ENCODE results near the gene ATF7. TPM values are rescaled to one million over a fixed set of nuclear protein-coding genes. Genes with fewer than 3 reads are reported as not detected.
"Not testable (repeated sequence)": the region's sequence is repeated elsewhere in the genome, so short reads cannot be mapped to it uniquely, and the experiment has no call there.

Gene ATF7
- total RNA-seq, 1 donor from 2014 or later: 31.5 TPM

- Mint-ChIP-seq H3K36me3 (ENCODE audit: low read depth) (peaks cover 5% of the 10 kb centered on the region), H3K9me3 (no peaks in the 10 kb centered on the region), H3K4me3 (no peak overlapping the region), H3K27me3 (no peaks in the 10 kb centered on the region), H3K27ac (no peak overlapping the region), H3K4me1 (peaks cover 40% of the 10 kb centered on the region)
- no peak for DNase-seq
- intact Hi-C loops (cut with micrococcal nuclease): no loop called here
Measured at GRCh38 chr12:53622724-53623123, 3.5 kb downstream of the ATF7 start.

DNA sequence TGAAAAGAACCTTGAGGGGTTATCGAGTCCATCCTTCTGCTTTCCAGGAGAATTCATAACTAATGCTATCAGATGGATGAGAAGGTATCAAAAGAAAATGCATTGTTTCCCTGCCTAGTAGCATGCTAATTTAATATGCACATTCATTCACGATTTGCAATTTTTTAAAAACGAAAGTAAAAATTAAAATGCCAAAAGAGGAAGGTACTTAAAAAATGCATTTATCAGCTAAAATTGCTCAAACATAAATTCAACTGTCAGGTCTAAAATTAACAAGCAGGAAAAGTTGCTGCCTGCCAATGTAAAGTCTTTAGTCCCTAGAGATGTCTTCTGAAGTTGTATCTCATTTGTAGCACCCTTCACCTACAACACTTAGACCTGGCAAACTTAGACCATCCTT is 7.9 kb downstream of the ATF7 start:
- Mint-ChIP-seq H3K4me1 (peaks cover 18% of the 10 kb centered on the region), H3K27me3 (no peaks in the 10 kb centered on the region), H3K9me3 (no peaks in the 10 kb centered on the region), H3K36me3 (ENCODE audit: low read depth) (peaks cover 10% of the 10 kb centered on the region), H3K4me3 (peak overlapping the region; percentile 82), H3K27ac (peak overlapping the region; percentile 62)
- no peak for DNase-seq
- intact Hi-C loops (cut with micrococcal nuclease): no loop called here

- no peak for DNase-seq
- H3K4me3 Mint-ChIP-seq: peak overlapping the region; percentile 82
- H3K27ac Mint-ChIP-seq: peak overlapping the region; percentile 62
- H3K36me3 Mint-ChIP-seq (ENCODE audit: low read depth): peaks cover 10% of the 10 kb centered on the region
- intact Hi-C loops (cut with micrococcal nuclease): no loop called here
- no peaks in the 10 kb centered on the region for H3K9me3 Mint-ChIP-seq
- H3K4me1 Mint-ChIP-seq: peaks cover 20% of the 10 kb centered on the region
- H3K27me3 Mint-ChIP-seq: no peaks in the 10 kb centered on the region
Measured at GRCh38 chr12:53617700-53618099, 8.5 kb downstream of the ATF7 start.

GRCh38 chr12:53616950-53617349 is 9.2 kb downstream of the ATF7 start:
- Mint-ChIP-seq H3K27ac (no peak overlapping the region), H3K4me1 (peaks cover 20% of the 10 kb centered on the region), H3K9me3 (no peaks in the 10 kb centered on the region), H3K27me3 (no peaks in the 10 kb centered on the region), H3K4me3 (no peak overlapping the region), H3K36me3 (ENCODE audit: low read depth) (peaks cover 10% of the 10 kb centered on the region)
- intact Hi-C loops (cut with micrococcal nuclease): no loop called here
- no peak for DNase-seq

DNA sequence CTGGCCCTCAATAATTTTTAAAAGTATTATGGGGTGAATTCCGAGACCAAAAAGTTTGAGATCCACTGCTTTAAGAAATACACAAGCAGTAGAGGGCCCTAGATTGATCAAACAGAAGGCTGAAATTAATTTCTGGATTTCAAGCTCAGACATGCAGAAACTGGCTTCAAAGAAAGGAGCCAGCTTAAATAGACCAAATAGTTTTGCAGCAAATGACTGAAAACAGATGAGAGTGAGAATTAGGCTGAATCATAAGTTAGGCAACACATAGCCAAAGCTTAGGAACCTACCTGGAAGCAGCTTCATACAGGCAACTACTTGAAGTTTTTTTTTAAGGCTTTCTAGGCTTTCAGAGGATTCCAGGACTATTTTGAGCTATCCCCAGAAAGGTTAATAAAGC is 12.4 kb downstream of the ATF7 start:
- H3K4me3 Mint-ChIP-seq: no peak overlapping the region
- no peaks in the 10 kb centered on the region for H3K9me3 Mint-ChIP-seq
- no peaks in the 10 kb centered on the region for H3K27me3 Mint-ChIP-seq
- DNase-seq: no peak
- intact Hi-C loops (cut with micrococcal nuclease): no loop called here
- peaks cover 16% of the 10 kb centered on the region for H3K4me1 Mint-ChIP-seq
- no peak overlapping the region for H3K27ac Mint-ChIP-seq
- H3K36me3 Mint-ChIP-seq (ENCODE audit: low read depth): peaks cover 9% of the 10 kb centered on the region

DNA sequence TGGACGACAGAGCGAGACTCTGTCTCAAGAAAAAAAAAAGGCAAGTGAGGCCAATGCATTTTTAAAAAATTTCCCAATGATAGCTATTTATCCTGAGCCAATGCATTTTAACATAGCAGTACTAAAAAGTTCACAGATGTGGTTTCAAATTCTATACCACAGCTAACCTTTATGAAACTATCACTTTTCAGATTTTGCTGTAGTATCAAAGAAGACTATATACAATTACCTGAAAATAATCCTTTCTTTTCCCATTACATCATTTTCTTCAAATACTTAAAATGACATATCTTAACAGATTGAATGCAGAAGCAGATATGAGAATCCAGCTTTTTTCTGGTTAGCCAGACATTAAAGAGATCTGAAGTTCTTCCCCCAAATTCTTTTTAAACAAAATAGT is 13.2 kb downstream of the ATF7 start:
- H3K4me1 Mint-ChIP-seq: peaks cover 7% of the 10 kb centered on the region
- no peak overlapping the region for H3K27ac Mint-ChIP-seq
- intact Hi-C loops (cut with micrococcal nuclease): no loop called here
- no peak overlapping the region for H3K4me3 Mint-ChIP-seq
- peaks cover 9% of the 10 kb centered on the region for H3K36me3 Mint-ChIP-seq (ENCODE audit: low read depth)
- no peaks in the 10 kb centered on the region for H3K9me3 Mint-ChIP-seq
- no peak for DNase-seq
- H3K27me3 Mint-ChIP-seq: no peaks in the 10 kb centered on the region

DNA sequence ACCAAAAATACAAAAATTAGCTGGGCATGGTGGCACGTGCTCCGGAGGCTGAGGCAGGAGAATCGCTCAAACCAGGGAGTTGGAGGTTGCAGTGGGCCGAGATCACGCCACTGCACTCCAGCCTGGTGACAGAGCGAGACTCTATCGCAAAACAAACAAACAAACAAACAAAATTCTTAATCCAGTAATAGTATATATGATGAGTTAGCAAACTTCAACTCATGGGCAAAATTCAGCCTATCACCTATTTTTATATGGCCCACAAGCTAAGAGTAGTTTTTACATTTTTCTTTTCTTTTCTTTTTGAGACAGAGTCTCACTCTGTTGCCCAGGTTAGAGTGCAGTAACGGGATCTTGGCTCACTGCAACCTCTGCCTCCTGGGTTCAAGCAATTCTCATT is 14.9 kb downstream of the ATF7 start:
- H3K27ac Mint-ChIP-seq: no peak overlapping the region
- H3K4me1 Mint-ChIP-seq: peaks cover 4% of the 10 kb centered on the region
- DNase-seq: no peak
- H3K9me3 Mint-ChIP-seq: no peaks in the 10 kb centered on the region
- intact Hi-C loops (cut with micrococcal nuclease): no loop called here
- H3K27me3 Mint-ChIP-seq: no peaks in the 10 kb centered on the region
- H3K4me3 Mint-ChIP-seq: no peak overlapping the region
- peaks cover 8% of the 10 kb centered on the region for H3K36me3 Mint-ChIP-seq (ENCODE audit: low read depth)

DNA sequence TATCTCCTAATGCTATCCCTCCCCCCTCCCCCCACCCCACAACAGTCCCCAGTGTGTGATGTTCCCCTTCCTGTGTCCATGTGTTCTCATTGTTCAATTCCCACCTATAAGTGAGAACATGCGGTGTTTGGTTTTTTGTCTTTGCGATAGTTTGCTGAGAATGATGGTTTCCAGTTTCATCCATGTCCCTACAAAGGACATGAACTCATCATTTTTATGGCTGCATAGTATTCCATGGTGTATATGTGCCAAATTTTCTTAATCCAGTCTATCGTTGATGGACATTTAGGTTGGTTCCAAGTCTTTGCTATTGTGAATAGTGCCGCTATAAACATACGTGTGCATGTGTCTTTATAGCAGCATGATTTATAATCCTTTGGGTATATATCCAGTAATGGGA is 19.5 kb downstream of the ATF7 start:
- H3K4me3 Mint-ChIP-seq; intact Hi-C loops (cut with micrococcal nuclease); H3K27ac Mint-ChIP-seq; H3K27me3 Mint-ChIP-seq; DNase-seq; H3K9me3 Mint-ChIP-seq: not testable (repeated sequence)
- peaks cover 12% of the 10 kb centered on the region for H3K4me1 Mint-ChIP-seq
- H3K36me3 Mint-ChIP-seq (ENCODE audit: low read depth): peaks cover 12% of the 10 kb centered on the region

- intact Hi-C loops (cut with micrococcal nuclease): no loop called here
Measured at GRCh38 chr12:53604581-53604980, 21.6 kb downstream of the ATF7 start.

GRCh38 chr12:53603804-53604203 is 22.4 kb downstream of the ATF7 start:
- H3K27me3 Mint-ChIP-seq: no peaks in the 10 kb centered on the region
- H3K9me3 Mint-ChIP-seq: no peaks in the 10 kb centered on the region
- intact Hi-C loops (cut with micrococcal nuclease): no loop called here
- no peak overlapping the region for H3K4me3 Mint-ChIP-seq
- H3K36me3 Mint-ChIP-seq (ENCODE audit: low read depth): peaks cover 18% of the 10 kb centered on the region
- H3K27ac Mint-ChIP-seq: no peak overlapping the region
- H3K4me1 Mint-ChIP-seq: peaks cover 12% of the 10 kb centered on the region
- no peak for DNase-seq

More at GRCh38 chr12:53604581-53604980, 21.6 kb downstream of the ATF7 start:
- H3K36me3 Mint-ChIP-seq (ENCODE audit: low read depth): peaks cover 17% of the 10 kb centered on the region
- H3K27ac Mint-ChIP-seq: no peak overlapping the region
- no peak overlapping the region for H3K4me3 Mint-ChIP-seq
- peaks cover 12% of the 10 kb centered on the region for H3K4me1 Mint-ChIP-seq
- no peaks in the 10 kb centered on the region for H3K27me3 Mint-ChIP-seq
- no peak for DNase-seq
- H3K9me3 Mint-ChIP-seq: no peaks in the 10 kb centered on the region

DNA sequence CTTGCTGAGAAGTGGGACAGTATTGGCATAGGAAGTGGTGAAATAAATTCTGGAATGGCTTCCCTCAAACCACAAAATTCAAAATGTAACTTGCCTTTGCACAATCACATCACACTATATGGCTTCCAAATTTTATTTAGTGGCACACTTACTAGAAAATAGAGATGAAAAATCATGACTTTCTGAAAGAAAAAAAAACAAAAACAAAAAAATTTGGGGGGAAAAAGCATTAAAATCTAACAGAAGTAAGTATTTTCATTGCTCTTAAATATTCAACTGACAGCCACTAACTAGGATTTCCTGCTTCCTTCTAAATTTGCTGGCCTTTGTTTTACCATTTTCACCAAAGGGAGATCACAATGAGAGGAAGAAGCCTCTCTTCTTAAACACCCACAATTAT is 23.0 kb downstream of the ATF7 start:
- Mint-ChIP-seq H3K9me3 (no peaks in the 10 kb centered on the region), H3K4me3 (no peak overlapping the region), H3K27me3 (no peaks in the 10 kb centered on the region), H3K36me3 (ENCODE audit: low read depth) (peaks cover 17% of the 10 kb centered on the region), H3K4me1 (peaks cover 12% of the 10 kb centered on the region), H3K27ac (no peak overlapping the region)
- no peak for DNase-seq
- intact Hi-C loops (cut with micrococcal nuclease): no loop called here

DNA sequence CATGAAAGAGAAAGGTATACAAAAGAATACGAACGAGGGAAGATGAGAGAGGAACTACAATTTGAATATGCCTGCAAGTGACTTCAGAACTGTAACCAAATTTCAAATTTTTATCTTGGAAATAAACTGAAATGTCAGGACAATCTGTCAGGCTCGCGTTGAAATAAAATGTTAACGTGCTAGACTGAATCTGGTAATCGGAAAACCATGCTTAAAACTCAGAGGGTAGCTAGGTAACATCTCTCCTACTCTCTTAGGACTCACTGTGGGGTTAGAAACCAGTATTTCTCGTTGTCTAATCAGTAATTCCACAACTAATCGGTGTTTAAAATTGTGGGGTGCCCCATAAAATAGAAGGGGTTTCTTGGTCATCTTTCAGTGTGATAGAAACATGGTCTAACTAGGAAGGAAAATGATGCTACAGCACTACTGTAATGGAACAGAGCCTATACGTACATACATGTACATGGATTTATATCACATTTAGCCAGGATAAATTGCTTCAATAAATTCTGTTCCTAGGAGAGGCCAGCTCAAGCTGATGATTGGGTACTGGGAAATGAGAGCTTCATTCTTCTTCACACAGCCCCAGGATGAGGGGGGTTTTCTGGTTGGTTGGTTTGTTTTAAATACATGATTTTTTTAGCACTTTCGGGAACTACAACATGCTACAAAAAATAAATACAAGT is 23.9 kb downstream of the ATF7 start:
- no peak for DNase-seq
- no peak overlapping the region for H3K4me3 Mint-ChIP-seq
- peaks cover 20% of the 10 kb centered on the region for H3K36me3 Mint-ChIP-seq (ENCODE audit: low read depth)
- H3K27ac Mint-ChIP-seq: no peak overlapping the region
- H3K9me3 Mint-ChIP-seq: no peaks in the 10 kb centered on the region
- H3K27me3 Mint-ChIP-seq: no peaks in the 10 kb centered on the region
- intact Hi-C loops (cut with micrococcal nuclease): no loop called here
- peaks cover 12% of the 10 kb centered on the region for H3K4me1 Mint-ChIP-seq

DNA sequence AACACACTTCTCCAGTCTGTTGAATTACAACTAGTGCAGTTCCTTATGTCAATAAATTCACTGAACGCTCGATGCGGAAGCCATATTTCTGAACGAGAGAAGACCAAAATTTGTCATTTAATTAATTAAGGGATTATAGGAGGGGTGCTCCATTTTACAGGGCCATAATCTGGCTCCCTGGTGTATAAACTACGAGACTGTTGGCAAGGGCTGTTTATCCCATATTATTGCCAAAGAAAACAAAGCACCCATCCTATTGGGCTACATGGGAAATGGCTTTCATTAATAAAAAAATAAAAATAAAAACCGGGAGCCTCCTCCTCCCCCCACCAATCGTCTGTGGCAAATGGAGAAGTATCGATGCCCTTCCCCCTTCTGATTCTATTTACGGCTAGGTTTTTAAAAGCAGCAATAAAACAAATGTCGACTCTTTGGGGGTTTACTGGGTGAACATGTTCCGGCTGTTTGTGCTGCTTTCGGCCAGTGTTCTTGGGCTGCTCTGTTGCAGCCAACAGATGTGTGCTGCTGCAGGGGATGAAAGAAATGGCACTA is 24.8 kb downstream of the ATF7 start:
- Mint-ChIP-seq H3K36me3 (ENCODE audit: low read depth) (peaks cover 18% of the 10 kb centered on the region), H3K27me3 (no peaks in the 10 kb centered on the region), H3K27ac (no peak overlapping the region), H3K4me1 (peaks cover 12% of the 10 kb centered on the region), H3K4me3 (no peak overlapping the region), H3K9me3 (no peaks in the 10 kb centered on the region)
- no peak for DNase-seq
- intact Hi-C loops (cut with micrococcal nuclease): no loop called here

GRCh38 chr12:53600490-53601295 is 25.5 kb downstream of the ATF7 start:
- no peaks in the 10 kb centered on the region for H3K9me3 Mint-ChIP-seq

More at GRCh38 chr12:53600490-53601295, 25.5 kb downstream of the ATF7 start:
- H3K4me3 Mint-ChIP-seq: no peak overlapping the region
- H3K27me3 Mint-ChIP-seq: no peaks in the 10 kb centered on the region
- DNase-seq: no peak
- peaks cover 12% of the 10 kb centered on the region for H3K4me1 Mint-ChIP-seq
- H3K27ac Mint-ChIP-seq: no peak overlapping the region
- intact Hi-C loops (cut with micrococcal nuclease): no loop called here
- H3K36me3 Mint-ChIP-seq (ENCODE audit: low read depth): peaks cover 18% of the 10 kb centered on the region

Data from activated CD4-positive, alpha-beta T cell treated with anti-CD3 and anti-CD28 coated beads, Interleukin-2, amount 10 ng/mL, durations not matched to agents 24 days and 14 days (primary cell).